Caco-2 (cell line): ENCODE results near the gene PRKCB. TPM values are rescaled to one million over a fixed set of nuclear protein-coding genes. Genes with fewer than 3 reads are reported as not detected.

Source experiments
- BruUV-seq: library from RNA; stranded (reverse); fragments of 400-500 nt; replicated peaks from 2 replicates; lab custom pipeline; 2021; lab: Mats Ljungman, UMichigan
- CTCF ChIA-PET: fragments of 300-600 bp; sonication (Branson Sonifier 250); formaldehyde crosslinking; loops from one replicate; lab custom pipeline; 2022; ENCODE audit warnings: antibody characterized with exemption; lab: Charles Lee
- POLR2A ChIA-PET: fragments of 300-600 bp; sonication (Branson Sonifier 250); formaldehyde crosslinking; loops from one replicate; lab custom pipeline; 2022; ENCODE audit warnings: antibody characterized with exemption; lab: Charles Lee
- DNase-seq, 2 experiments: peaks; one replicate each; pipeline versions ENCODE4 v3.0.0 to v3.0.0-alpha.2; 2020 to 2022
- H3K27me3 ChIP-seq: replicated peaks from 2 replicates; pipeline ENCODE4 v1.6.0; 2011; ENCODE audit warnings: low read length; ENCODE audit not compliant: control insufficient read depth, insufficient read depth
- H3K36me3 ChIP-seq: 2 replicates; pipeline ENCODE4 v1.5.1; 2011; ENCODE audit warnings: low read length; ENCODE audit not compliant: control insufficient read depth, insufficient read depth
- H3K4me1 ChIP-seq: fragments of 250-450 bp; sonication (Bioruptor Pico); 2 replicates; pipeline ENCODE4 v1.5.1; 2020; ENCODE audit warnings: mild to moderate bottlenecking
- H3K4me3 ChIP-seq: 2 replicates; pipeline ENCODE4 v1.5.1; 2011; ENCODE audit warnings: low read depth, mild to moderate bottlenecking, control low read depth, low read length
- H3K9me3 ChIP-seq: fragments of 250-450 bp; sonication (Bioruptor Pico); 2 replicates; pipeline ENCODE4 v1.5.1; 2020; ENCODE audit warnings: mild to moderate bottlenecking, moderate library complexity
- H3K27ac Mint-ChIP-seq: one replicate; pipeline ENCODE4 v1.8.0; 2022; ENCODE audit warnings: mixed read lengths; ENCODE audit not compliant: unreplicated experiment
- H3K27me3 Mint-ChIP-seq: one replicate; pipeline ENCODE4 v1.8.0; 2022; ENCODE audit warnings: mixed read lengths; ENCODE audit not compliant: insufficient read depth, unreplicated experiment
- H3K36me3 Mint-ChIP-seq: one replicate; pipeline ENCODE4 v1.8.0; 2022; ENCODE audit warnings: mild to moderate bottlenecking, mixed read lengths; ENCODE audit not compliant: insufficient read depth, unreplicated experiment
- H3K4me1 Mint-ChIP-seq: one replicate; pipeline ENCODE4 v1.8.0; 2022; ENCODE audit warnings: low read depth, mixed read lengths; ENCODE audit not compliant: unreplicated experiment
- H3K4me3 Mint-ChIP-seq: one replicate; pipeline ENCODE4 v1.8.0; 2022; ENCODE audit warnings: mild to moderate bottlenecking, moderate library complexity, mixed read lengths; ENCODE audit not compliant: unreplicated experiment
- H3K9me3 Mint-ChIP-seq: one replicate; pipeline ENCODE4 v1.8.0; 2022; ENCODE audit warnings: mixed read lengths; ENCODE audit not compliant: unreplicated experiment
- CTCF ChIP-seq, 2 experiments: fragments of 200-600 bp in 1 of 2; IDR thresholded peaks; 1 replicate in 1 of 2; 2 replicates in 1 of 2; pipeline versions ENCODE4 v1.5.1 to v1.8.0; 2011 to 2022; ENCODE audit warnings: antibody characterized with exemption in 1 of 2, control low read depth in 1 of 2, inconsistent platforms in 1 of 2, low read depth in 1 of 2, low read length in 1 of 2, mild to moderate bottlenecking in 1 of 2, moderate library complexity in 1 of 2; ENCODE audit not compliant: insufficient read depth in 1 of 2, severe bottlenecking in 1 of 2, unreplicated experiment in 1 of 2
- intact Hi-C: fragments of 100-400 bp; cut with micrococcal nuclease; formaldehyde crosslinking; loops from one replicate; pipeline ENCODE4 v1.10.0; 2022; ENCODE audit not compliant: unreplicated experiment
- total RNA-seq: library from RNA; stranded (reverse); gene quantifications from 2 replicates; pipeline ENCODE4 v1.2.3, GENCODE V29; 2022

PRKCB gene
- total RNA-seq, 1 experiment from 2014 or later: not detected

- intact Hi-C loops: no loop called here
- Histone ChIP-seq H3K36me3 (no peaks in the 10 kb centered on the region), H3K9me3 (no peaks in the 10 kb centered on the region), H3K27me3 (no peaks in the 10 kb centered on the region), H3K4me3 (no peak overlapping the region), H3K4me1 (no peaks in the 10 kb centered on the region)
- no peak for TF ChIP-seq CTCF (IDR thresholded peaks at IDR 0.05; ENCODE audit: insufficient read depth in 1 of 2, low read depth in 1 of 2, low read length in 1 of 2, severe bottlenecking in 1 of 2, unreplicated experiment in 1 of 2)
- BruUV-seq: no TSS peak
- peaks cover 7% of the 10 kb centered on the region for H3K27me3 Mint-ChIP-seq
- H3K27ac Mint-ChIP-seq: no peak overlapping the region
- CTCF ChIA-PET: no interaction called here
- H3K9me3 Mint-ChIP-seq: no peaks in the 10 kb centered on the region
- no peak overlapping the region for H3K4me3 Mint-ChIP-seq
- H3K36me3 Mint-ChIP-seq: no peaks in the 10 kb centered on the region
- DNase-seq: no peak
- H3K4me1 Mint-ChIP-seq: no peaks in the 10 kb centered on the region
- POLR2A ChIA-PET: no interaction called here
Observed at GRCh38 chr16:23871924-23872323, 36.1 kb downstream of the PRKCB start.

- H3K4me3 ChIP-seq: no peak overlapping the region
- no TSS peak for BruUV-seq
- no peak for TF ChIP-seq CTCF (IDR thresholded peaks at IDR 0.05; ENCODE audit: insufficient read depth in 1 of 2, low read depth in 1 of 2, low read length in 1 of 2, severe bottlenecking in 1 of 2, unreplicated experiment in 1 of 2)
- no peaks in the 10 kb centered on the region for H3K9me3 ChIP-seq
- Mint-ChIP-seq H3K36me3 (no peaks in the 10 kb centered on the region), H3K27me3 (peaks cover 6% of the 10 kb centered on the region), H3K27ac (no peak overlapping the region), H3K4me3 (no peak overlapping the region), H3K4me1 (no peaks in the 10 kb centered on the region), H3K9me3 (no peaks in the 10 kb centered on the region)
- H3K36me3 ChIP-seq: no peaks in the 10 kb centered on the region
- CTCF ChIA-PET: no interaction called here
- intact Hi-C loops: no loop called here
- H3K4me1 ChIP-seq: no peaks in the 10 kb centered on the region
- POLR2A ChIA-PET: no interaction called here
- no peaks in the 10 kb centered on the region for H3K27me3 ChIP-seq
- no peak for DNase-seq
Observed at GRCh38 chr16:23874613-23875294, 39.0 kb downstream of the PRKCB start.

GRCh38 chr16:23876256-23876896, 40.6 kb downstream of the PRKCB start:
- BruUV-seq: no TSS peak

More at GRCh38 chr16:23876256-23876896, 40.6 kb downstream of the PRKCB start:
- no peaks in the 10 kb centered on the region for H3K9me3 ChIP-seq
- Mint-ChIP-seq H3K4me1 (no peaks in the 10 kb centered on the region), H3K4me3 (no peak overlapping the region), H3K36me3 (no peaks in the 10 kb centered on the region), H3K9me3 (no peaks in the 10 kb centered on the region), H3K27me3 (peaks cover 11% of the 10 kb centered on the region), H3K27ac (no peak overlapping the region)
- ChIA-PET POLR2A (no interaction called here), CTCF (no interaction called here)
- no peak for TF ChIP-seq CTCF (IDR thresholded peaks at IDR 0.05; ENCODE audit: insufficient read depth in 1 of 2, low read depth in 1 of 2, low read length in 1 of 2, severe bottlenecking in 1 of 2, unreplicated experiment in 1 of 2)
- H3K36me3 ChIP-seq: no peaks in the 10 kb centered on the region
- no peak overlapping the region for H3K4me3 ChIP-seq
- DNase-seq: no peak
- H3K27me3 ChIP-seq: no peaks in the 10 kb centered on the region
- H3K4me1 ChIP-seq: no peaks in the 10 kb centered on the region
- intact Hi-C loops: no loop called here
